Stomach (tissue), 4 donors: ENCODE results near the gene ASXL2.

Experiments used
- EP300 ChIP-seq: sonication (generic); formaldehyde crosslinking; IDR thresholded peaks from one replicate; pipeline ENCODE4 v1.6.1; 2017; ENCODE audit warnings: antibody characterized with exemption
- POLR2A ChIP-seq, 4 donors: fragments of 450-650 bp; IDR thresholded peaks; one replicate each; pipeline ENCODE4 v1.6.1; 2016; ENCODE audit warnings: antibody characterized with exemption in 4 of 4, control low read depth in 2 of 4, mild to moderate bottlenecking in 1 of 4, moderate library complexity in 1 of 4
- TF ChIP-seq, protein P1 (sequence below), 7 experiments: fragments of 450-650 bp in 4 of 7; fragments of 200-600 bp in 3 of 7; sonication (generic) in 3 of 7; IDR thresholded peaks; one replicate each; pipeline ENCODE4 v1.5.1; 2016 to 2019; ENCODE audit warnings: antibody characterized with exemption in 7 of 7, control low read depth in 2 of 7, mild to moderate bottlenecking in 1 of 7

- TF ChIP-seq POLR2A (IDR thresholded peaks at IDR 0.05) (no peak), EP300 (no peak)
- TF ChIP-seq, protein P1, sequence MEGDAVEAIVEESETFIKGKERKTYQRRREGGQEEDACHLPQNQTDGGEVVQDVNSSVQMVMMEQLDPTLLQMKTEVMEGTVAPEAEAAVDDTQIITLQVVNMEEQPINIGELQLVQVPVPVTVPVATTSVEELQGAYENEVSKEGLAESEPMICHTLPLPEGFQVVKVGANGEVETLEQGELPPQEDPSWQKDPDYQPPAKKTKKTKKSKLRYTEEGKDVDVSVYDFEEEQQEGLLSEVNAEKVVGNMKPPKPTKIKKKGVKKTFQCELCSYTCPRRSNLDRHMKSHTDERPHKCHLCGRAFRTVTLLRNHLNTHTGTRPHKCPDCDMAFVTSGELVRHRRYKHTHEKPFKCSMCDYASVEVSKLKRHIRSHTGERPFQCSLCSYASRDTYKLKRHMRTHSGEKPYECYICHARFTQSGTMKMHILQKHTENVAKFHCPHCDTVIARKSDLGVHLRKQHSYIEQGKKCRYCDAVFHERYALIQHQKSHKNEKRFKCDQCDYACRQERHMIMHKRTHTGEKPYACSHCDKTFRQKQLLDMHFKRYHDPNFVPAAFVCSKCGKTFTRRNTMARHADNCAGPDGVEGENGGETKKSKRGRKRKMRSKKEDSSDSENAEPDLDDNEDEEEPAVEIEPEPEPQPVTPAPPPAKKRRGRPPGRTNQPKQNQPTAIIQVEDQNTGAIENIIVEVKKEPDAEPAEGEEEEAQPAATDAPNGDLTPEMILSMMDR (IDR thresholded peaks at IDR 0.05): no peak
Measured at GRCh38 chr2:25877431-25878360, 591 bp downstream of the ASXL2 start.
